HS-27A (cell line): Measurements from ENCODE around the gene GDF11.

Experiments
- DNase-seq: peaks from one replicate; pipeline ENCODE4 v3.0.0-alpha.2; 2012; ENCODE audit warnings: low read depth, missing footprints

Gene GDF11

DNA sequence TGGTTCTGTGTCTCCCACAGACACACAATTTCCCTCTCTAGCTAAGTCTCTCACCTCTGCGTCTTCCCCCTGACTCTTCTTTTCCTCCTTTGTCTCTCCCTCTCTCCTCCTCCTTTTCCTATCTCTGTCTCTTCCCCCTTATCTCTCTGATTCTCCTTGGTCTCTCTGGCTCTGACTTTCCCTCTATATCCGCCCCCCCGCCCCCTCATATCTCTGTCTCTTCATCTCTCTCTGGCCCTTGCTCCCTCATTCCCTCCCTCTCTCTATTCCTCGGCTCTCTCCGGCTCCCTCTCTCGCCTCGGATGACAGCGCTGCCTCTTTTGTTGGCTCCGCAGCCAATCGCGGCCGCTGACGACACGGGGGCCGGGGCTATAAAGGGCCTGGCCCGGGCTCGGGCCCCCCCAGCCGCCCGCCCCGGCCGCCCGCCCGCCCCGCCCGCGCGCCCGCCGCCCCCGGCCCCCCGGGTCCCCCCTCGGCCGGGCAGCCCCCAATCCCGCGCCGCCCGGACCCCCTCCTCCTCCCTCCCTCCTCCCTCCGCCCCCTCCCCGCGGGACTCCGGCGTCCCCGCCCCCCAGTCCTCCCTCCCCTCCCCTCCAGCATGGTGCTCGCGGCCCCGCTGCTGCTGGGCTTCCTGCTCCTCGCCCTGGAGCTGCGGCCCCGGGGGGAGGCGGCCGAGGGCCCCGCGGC, at the start of gene GDF11:
GDF11 (plus strand) TSS at position 404 of the 687 bp plus-strand sequence; CDS start at position 599, 195 bp downstream.
- DNase-seq: no peak

DNA sequence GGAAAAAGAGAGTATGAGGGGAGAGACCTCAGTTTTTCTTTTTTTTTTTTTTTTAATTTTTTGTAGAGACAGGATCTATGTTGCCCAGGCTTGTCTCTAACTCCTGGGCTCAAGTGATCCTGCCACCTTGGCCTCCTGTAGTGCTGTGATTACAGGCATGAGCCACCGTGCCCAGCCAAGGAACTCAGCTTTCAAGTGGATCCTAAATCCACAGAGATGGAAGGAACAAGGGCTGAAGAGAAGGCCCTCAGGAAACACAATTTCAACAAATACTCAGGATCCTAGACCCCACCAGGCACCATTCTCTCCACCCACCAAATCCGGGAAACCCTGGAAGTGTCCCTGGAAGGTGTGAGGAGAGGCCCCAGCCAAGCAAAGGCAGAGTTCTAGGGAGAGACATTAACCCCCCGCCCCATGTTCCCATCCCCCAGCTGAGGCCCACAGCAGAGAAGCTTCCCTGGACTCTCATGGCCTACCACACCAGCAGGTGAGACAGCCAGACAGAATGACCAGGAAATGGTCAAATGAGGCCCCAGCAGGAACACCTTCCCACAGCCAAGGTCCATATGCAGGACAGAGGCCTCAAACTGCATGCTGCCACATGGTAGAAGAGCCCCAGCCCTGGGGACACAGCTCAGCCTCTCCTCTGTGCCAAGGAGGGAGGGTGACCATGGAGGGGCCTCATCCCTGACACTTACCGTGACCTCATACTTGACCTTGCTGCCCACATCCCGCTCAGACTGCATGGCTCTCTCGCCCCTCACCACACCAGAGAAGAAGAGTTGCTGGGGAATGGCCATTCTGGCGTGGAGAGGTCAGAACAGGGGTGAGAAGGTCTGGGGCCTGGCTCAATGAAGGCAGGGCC, 49.4 kb upstream of the GDF11 start:
- DNase-seq: no peak

- no peak for DNase-seq
Measured at GRCh38 chr12:55694188-55694515, 48.8 kb upstream of the GDF11 start.

DNA sequence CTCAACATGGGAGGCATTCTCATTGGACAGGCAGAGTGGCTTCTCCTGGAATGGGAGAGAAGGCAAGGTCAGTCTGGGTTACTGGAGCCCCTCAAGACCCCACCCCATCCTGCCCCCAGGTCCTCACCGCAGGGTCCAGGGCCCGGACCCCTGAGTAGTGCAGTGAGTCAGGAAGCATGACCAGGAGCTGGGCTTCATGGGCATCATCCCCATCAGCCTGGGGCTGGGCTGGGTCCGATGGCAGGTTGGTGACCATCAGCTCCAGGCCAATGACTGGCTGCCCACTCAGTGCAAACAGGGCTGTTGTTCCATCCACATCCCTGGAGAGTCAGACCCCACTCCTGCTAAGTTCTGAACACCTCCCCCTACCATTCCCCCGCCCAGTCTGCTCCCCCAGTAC, 48.3 kb upstream of the GDF11 start:
- no peak for DNase-seq

DNA sequence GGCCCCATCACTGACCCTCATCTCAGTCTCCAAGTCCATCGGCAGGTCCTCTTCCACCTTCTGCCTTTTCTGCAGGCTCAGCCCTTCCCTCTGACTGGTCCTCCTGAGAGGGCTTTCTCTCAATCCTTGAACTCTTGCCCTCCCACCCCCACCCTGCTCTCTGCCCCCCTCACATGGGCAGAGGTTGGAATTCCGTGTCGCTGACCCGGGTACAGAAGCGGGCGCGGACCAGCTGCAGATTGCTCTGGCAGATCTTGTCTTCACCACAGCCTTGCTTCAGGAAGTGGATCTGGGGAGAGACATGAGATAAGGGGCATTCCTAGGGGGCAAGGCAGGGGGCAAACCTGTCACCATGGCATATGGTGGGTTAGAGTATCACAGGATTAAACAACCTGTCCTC, 47.6 kb upstream of the GDF11 start:
- DNase-seq: no peak

DNA sequence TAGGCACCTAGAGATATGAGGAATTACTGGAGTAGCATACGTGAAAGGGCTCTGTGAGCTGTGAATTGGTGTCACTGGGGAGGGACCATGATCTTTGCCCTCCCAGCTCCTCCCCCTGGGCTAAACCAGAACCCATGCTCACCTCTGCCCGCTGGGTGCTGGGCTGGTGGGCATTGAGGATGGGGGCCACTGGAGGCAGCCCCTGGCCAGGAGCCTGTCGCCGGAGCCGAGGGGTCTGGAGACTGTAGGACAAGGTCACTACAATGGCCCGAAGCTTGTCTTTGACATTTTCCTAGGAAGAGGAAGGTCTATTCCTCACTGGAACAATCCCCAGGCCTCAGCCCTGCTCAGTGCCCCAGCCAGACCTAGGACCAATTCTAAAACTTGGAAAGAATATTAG, 46.8 kb upstream of the GDF11 start:
- no peak for DNase-seq

DNA sequence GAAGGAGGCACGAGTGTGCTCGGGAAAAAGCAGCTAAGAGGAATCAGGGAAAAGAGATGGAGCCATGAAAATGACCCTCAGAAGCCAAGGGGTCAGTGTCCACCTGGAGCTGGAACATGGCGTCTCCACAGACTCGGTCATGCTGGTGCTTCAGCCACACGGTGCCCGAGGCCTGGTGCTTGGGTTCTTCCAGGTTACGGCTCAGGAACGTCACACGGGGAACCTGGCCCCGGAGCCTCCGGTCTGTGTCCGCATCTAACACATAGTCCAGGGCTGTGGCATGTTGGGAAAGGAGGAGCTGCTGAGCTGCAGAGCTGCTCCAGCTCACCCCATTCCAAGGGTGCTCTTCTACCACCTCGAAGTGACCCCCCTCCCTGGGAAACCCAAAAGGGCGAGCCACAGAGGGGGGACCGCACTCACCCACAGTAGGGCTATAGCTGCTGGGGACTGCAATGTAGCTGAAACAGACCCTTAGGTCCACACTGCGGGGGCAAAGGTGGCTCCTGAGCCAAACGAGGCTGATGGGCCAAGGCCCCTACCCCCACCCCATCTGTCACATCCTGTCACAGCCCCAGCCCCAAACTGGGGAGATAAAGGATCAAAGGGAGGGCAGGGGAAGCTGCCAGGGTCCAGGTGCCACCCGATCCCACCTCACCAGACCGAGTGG, 46.0 kb upstream of the GDF11 start:
- DNase-seq: no peak

- DNase-seq: no peak
Measured at GRCh38 chr12:55697686-55698085, 45.2 kb upstream of the GDF11 start.

DNA sequence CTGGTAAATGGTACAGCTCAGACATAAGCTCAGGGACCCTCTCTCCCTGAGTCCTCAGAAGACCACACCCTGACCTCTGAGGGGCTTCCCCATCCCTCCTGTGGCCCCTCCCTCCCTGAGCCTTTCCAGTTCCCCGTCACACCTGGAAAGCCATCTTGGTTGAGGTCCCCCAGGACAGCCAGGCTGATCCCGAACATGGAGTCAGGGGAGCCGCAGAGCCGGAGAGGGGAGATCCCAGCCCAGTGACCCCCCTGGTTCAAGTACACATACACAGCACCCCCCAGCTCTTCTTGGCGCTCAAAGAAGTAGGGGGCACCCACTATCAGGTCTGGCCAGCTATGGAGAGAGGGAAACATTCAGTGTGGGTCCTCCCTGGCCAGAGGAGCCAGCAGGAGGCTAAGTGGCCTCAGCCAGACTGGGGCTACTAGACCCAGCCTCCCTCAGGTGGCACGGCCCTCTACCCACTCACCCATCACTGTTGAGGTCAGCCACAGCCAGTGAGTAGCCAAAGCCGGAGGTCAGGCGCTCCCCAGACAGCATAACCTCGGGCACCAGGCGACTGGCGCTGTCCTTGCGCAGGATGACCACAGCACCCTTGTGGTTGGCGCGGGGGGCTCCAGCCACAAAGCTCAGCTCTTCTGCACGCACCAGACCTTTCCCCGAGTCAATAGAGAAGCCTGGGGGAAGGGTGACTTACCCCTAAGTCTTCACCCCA, 44.5 kb upstream of the GDF11 start:
- no peak for DNase-seq

GRCh38 chr12:55698965-55699364, 44.0 kb upstream of the GDF11 start:
- no peak for DNase-seq

- no peak for DNase-seq
Measured at GRCh38 chr12:55699471-55700055, 43.4 kb upstream of the GDF11 start.

GRCh38 chr12:55700255-55701018, 42.5 kb upstream of the GDF11 start:
- no peak for DNase-seq

- no peak for DNase-seq
Measured at GRCh38 chr12:55702861-55703260, 40.1 kb upstream of the GDF11 start.

- DNase-seq: no peak
Measured at GRCh38 chr12:55703288-55703687, 39.6 kb upstream of the GDF11 start.

- DNase-seq: no peak
Measured at GRCh38 chr12:55703901-55704761, 38.8 kb upstream of the GDF11 start.

DNA sequence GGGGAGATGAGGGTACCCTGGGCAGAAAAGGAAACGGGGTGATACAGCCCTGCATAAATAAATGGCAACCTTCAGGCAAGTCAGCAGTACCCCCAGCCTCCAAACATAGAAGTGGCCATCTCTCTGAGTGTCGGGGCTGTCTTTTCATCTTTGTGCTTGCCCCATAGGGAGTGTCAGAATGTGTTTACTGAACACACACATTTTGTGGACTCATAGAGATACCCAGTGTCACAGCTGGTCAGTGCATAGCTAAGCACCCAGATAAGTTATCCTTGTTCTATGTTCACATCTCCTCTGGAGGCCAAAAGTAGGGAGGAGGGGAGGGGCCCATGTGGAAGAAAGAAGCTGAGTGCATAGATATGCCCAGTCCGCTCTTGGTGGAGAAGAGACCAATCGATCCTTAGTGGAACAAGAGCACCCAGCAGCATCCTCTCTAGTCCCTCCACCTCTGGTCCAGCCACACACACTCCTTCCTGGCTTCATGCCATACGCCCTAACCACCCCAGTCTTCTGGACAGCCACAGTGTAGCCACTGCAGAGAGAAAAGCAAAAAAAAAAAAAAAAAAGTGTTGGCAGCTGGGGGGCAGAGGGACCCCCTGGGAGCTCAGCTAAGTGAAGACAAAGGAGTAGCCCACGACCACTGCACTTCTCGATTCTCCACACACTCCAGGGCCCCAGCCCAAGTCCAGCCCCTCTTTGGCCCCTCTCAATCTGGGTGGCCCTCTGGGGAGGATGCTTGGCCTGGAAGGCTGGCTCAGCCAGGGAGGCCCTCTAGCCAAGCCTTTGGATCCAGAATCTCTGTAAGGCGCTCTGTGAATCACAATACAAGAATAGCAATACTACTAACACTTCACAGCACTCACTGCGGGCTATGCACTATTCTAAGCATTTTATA, 37.9 kb upstream of the GDF11 start:
- DNase-seq: no peak

GRCh38 chr12:55705782-55706402, 37.0 kb upstream of the GDF11 start:
- DNase-seq: no peak

DNA sequence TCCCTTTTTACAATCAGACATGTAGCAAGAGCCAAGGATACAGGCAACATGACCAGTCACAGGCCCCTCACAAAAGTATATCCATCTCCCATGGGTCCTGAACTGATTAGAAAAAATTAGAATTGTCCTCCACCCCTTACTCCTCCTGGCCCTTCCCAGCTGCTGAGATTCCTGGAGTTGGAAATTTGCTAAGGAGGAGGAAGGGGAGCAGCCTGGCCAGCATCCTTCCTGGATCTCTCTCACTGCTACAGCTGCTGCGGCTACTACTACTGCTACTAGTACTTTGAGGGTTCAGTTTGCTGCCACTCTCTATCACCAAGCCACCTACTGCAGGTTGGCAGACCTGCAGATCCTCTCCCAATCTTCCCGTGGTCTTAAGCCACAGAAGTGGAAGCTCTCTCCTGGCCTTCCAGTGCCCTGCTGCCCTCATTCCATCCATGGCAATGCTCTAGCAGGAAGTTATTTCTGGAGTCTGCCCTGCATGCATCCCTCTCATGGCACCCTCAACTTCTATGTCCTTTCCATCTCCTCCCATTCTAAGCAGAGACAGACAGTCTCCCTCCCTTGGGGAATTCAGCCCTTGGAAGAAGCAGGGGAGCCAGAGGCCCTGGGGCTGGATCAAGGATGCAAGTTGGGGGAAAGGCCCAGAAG, 36.2 kb upstream of the GDF11 start:
- no peak for DNase-seq
